DMS114 treated with DMSO at 0.1 percent for 48 hours (cell line): ENCODE data around the gene PXYLP1.
"Not testable (repeated sequence)": the region's sequence is repeated elsewhere in the genome, so short reads cannot be mapped to it uniquely, and the experiment has no call there.

Experiments
- DNase-seq: peaks from one replicate; lab custom pipeline; 2025; ENCODE audit not compliant: unreplicated experiment; lab: John Stamatoyannopoulos, UW

Gene PXYLP1

GRCh38 chr3:141291559-141292355, 60.1 kb downstream of the PXYLP1 start:
- no peak for DNase-seq

DNA sequence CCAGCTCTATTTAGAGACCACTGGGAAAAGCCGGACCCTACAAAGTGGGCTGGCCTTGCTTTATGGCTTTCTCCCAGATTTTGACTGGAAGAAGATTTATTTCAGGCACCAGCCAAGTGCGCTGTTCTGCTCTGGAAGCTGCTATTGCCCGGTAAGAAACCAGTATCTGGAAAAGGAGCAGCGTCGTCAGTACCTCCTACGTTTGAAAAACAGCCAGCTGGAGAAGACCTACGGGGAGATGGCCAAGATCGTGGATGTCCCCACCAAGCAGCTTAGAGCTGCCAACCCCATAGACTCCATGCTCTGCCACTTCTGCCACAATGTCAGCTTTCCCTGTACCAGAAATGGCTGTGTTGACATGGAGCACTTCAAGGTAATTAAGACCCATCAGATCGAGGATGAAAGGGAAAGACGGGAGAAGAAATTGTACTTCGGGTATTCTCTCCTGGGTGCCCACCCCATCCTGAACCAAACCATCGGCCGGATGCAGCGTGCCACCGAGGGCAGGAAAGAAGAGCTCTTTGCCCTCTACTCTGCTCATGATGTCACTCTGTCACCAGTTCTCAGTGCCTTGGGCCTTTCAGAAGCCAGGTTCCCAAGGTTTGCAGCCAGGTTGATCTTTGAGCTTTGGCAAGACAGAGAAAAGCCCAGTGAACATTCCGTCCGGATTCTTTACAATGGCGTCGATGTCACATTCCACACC, 60.9 kb downstream of the PXYLP1 start:
- no peak for DNase-seq

DNA sequence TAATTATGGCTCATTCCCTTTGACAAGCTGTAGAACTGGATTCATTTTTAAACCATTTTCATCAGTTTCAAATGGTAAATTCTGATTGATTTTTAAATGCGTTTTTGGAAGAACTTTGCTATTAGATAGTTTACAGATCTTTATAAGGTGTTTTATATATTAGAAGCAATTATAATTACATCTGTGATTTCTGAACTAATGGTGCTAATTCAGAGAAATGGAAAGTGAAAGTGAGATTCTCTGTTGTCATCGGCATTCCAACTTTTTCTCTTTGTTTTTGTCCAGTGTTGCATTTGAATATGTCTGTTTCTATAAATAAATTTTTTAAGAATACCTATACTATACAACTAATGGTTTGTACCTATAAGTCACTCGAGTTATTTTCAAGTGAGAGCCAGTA, 62.7 kb downstream of the PXYLP1 start:
- DNase-seq = no peak

- DNase-seq = no peak
These were observed 63.2 kb downstream of the PXYLP1 start for GRCh38 chr3:141294848-141295247.

GRCh38 chr3:141300426-141300825, 68.8 kb downstream of the PXYLP1 start:
- DNase-seq = not testable (repeated sequence)

DNA sequence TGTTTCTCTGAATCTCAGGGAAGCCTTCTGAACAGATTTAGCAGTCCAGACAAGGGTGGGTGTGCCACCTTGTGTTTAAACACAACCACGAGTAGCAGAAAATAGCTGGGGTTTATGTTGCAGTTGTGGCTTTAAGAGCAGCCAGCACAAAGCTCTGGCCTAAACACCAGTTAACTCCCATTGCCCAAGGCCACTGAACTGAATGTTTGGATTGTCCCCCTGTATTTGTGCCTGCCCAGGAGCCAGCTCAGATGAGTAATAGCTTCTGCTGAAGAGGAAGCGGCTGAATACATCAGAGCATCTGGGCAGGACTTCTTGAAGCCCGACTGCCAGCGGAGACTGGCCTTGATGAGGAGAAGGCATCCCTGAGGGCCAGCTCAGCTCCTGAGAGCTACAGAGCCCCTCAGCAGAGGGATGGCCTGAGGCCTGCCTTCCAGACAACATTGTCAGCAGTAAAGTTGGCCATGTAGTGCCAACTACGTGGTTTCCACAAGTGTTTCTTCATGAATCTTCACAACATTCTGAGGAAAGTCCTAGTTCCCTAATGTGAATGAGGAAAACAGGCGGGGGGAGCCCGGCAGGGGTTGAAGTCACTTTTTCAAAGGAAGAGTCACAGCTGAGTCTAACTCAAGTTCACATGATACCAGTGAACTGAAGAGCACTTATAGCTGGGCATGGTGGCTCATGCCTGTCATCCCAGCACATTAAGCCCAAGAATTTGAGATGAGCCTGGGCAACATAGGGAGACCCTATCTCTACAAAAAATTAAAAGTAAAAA, 70.9 kb downstream of the PXYLP1 start:
- DNase-seq = peak; percentile 15

DNA sequence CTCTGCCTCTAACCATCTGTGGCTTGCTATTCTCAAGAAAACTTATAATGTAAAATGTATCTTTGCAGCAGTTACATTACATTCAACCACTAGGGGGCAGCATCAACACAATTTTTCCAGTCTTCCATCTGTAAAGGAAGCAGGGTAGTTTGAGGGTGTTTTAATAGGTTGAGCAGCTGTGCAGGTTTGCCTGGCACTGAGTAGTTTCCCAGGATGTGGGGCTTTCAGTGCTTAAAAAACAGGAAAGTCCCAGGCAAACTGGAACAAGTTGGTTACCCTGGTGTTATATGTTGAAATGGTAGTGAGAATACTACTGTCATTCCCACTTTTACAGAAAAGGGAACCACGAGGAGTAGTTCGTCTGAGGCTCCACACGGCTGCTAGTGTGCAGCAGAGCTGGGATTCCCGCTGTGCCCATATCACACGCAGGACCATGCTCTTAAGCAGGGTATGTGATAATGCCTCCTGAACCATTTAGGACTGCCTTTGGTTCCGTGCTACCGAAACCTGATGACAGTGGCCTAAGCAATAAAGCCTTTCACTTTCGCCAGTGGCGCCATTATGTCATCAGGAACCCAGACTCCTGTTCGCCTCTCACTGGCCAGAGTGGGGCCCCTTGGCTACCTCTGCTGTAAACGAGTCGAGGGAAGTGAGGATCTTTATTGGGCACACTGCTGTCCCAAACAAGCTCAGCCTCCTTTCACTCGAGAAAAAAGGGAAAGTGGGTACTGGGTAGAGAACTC, 72.0 kb downstream of the PXYLP1 start:
- peak; percentile 51 for DNase-seq

- DNase-seq = no peak
These were observed 73.8 kb downstream of the PXYLP1 start for GRCh38 chr3:141305436-141305835.

DNA sequence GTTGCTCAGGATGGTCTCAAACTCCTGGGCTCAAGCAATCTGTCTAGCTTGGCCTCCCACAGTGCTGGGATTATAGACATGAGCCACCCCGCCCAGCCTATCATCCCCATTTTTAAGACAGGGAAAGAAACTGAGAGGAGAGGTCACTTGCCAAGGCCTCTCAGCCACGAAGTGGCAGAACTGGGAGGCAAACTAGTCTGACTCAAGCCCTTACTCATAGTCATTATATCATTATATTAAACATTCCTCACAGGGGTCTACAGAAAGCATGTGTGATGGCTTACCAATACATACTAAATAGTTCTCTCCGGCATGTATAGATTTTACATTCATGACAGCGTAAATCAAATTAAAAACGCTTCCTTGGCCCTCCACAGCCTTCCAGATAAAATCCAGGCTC, 74.7 kb downstream of the PXYLP1 start:
- no peak for DNase-seq

- DNase-seq = no peak
These were observed 75.3 kb downstream of the PXYLP1 start for GRCh38 chr3:141306922-141307321.

GRCh38 chr3:141307351-141308059, 75.9 kb downstream of the PXYLP1 start:
- DNase-seq = no peak

DNA sequence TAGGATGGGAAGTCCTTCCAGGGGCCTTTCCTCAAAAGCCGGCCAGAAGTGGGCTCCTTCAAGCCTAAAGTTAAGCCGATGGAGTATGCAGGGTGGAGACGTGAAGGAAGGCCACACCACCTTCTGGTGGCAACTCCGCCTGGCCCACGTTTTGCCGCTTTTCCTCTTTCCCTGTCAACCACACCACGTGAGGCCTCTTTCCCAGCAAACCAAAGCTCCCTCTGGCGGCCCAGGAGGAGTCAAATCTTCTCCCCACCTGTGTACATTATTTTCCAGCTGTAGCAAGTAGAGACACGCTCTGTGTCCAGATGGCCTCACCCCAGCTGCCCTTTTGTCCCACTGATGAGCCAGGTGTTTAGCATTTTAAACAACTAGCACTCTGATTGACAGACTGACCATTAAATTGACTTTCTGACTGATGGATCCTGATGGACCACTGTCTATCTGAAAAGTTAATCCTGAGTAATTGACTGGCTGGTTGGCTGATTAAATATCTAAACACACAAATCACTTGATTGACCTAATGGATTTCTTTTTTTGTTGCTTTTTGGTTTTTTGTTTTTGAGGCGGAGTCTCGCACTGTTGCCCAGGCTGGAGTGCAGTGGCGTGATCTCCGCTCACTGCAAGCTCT, 77.1 kb downstream of the PXYLP1 start:
- peak; percentile 25 for DNase-seq

DNA sequence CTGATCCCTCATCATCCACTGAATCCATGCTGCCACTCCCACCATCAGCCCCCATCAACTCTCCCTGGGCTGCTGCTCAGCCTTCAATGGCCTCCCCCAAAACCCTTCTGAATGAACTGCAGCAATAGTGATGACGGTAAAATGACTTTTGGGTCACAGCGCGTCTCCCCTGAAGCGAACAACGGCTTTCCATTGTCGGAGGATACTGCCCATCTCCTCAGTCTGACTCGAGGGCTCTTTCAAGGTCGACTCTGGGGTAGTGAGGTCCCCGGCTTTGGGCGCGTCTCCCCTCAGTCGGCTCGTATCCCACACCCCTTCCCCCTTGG, 79.5 kb downstream of the PXYLP1 start:
- DNase-seq = no peak

GRCh38 chr3:141311496-141312353, 80.1 kb downstream of the PXYLP1 start:
- DNase-seq = peak; percentile 95

DNA sequence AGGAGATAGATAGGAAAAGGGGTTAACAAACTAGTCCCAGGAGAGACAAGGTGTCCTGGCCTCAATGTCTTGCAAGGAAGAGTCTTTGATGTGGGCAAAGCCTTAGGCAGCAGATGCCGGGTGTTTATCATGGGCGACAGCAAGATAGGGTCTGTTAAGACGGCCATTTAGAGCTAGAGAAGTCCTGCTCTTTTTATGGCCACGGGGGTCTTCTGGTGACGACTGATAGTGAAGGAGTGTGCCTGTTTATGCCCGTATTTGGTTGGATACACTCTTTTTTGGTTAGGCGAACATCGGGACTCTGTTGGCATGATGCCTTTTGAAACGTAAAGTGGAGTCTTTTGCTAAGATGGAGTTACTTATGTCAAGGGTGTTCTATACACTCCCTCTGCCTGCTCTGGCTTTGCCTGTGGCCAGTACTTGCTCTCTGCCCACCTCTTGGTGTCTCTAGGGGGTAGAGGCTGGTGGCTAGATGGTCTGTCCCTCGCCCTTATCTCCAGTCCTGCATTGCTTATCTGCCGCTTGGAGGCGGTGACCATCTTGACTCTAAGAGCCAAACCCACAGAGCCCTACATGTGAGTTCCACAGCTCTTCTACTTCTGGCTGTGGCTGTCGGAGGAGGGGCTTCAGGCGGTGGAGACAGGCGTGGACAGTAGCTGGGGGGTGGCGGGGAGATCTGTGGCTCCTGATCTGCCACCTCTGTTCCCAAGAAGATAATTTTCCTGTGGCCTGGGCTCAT, 80.9 kb downstream of the PXYLP1 start:
- DNase-seq = no peak

DNA sequence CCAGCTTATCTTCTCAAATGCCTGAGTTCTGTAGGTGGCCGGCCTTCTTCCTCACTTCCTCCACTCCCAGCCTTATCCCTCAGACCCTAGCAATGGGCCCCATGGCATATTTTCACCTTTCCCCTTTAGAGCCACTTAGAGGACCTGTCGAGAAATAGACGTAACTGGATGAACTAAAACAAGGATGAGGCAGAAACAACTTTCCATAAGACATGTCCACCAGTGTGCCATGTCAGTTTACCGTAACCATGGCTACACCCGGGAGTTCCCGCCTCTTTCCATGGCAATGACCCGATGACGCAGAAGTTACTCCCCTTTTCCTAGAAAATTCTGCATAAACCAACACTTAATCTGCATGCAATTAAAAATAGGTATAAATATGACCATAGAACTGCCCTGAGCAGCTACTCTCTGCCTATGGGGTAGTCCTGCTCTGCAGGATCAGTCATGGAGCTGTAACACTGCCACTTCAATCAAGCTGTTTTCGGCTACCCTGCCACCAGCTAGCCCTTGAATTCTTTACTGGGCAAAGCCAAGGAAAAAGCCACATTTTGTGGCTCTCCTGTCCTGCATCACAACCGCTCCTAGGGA, 81.6 kb downstream of the PXYLP1 start:
- no peak for DNase-seq

DNA sequence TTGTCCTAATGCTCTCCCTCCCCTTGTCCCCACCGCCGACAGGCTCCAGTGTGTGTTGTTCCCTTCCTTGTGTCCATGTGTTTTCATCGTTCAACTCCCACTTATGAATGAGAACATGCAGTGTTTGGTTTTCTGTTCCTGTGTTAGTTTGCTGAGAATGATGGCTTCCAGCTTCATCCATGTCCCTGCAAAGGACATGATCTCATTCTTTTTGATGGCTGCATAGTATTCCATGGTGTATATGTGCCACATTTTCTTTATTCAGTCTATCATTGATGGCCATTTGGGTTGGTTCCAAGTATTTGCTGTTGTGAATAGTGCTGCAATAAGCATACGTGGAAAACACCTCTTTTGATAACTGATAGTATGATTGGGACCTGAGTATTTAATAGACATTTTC, 82.8 kb downstream of the PXYLP1 start:
- not testable (repeated sequence) for DNase-seq

GRCh38 chr3:141316851-141317250, 85.2 kb downstream of the PXYLP1 start:
- no peak for DNase-seq
